SK-N-SH treated with all-trans-retinoic acid at 6 μM for 48 hours (cell line): ENCODE data around the gene PTPRN2.

Experiments used
- CSDC2 ChIP-seq: fragments of 250-450 bp; sonication (Bioruptor Pico); IDR thresholded peaks from 2 replicates; pipeline ENCODE4 v1.5.0; 2020; ENCODE audit warnings: mild to moderate bottlenecking, moderate library complexity
- ISL1 ChIP-seq: fragments of 250-450 bp; sonication (Bioruptor Pico); IDR thresholded peaks from 2 replicates; pipeline ENCODE4 v2.1.2; 2022; ENCODE audit warnings: mild to moderate bottlenecking, moderate library complexity
- SNAI2 ChIP-seq: fragments of 250-450 bp; sonication (Bioruptor Pico); IDR thresholded peaks from 2 replicates; pipeline ENCODE4 v1.5.0; 2020; ENCODE audit warnings: mild to moderate bottlenecking, moderate library complexity
- TOX ChIP-seq: fragments of 250-450 bp; sonication (Bioruptor Pico); IDR thresholded peaks from 2 replicates; pipeline ENCODE4 v1.8.0; 2021; ENCODE audit warnings: mild to moderate bottlenecking, moderate library complexity, borderline replicate concordance
- ZFP30 ChIP-seq: fragments of 450-650 bp; formaldehyde crosslinking; IDR thresholded peaks from 2 replicates; pipeline ENCODE4 v1.5.0; 2022; ENCODE audit warnings: mild to moderate bottlenecking, moderate library complexity
- ZNF565 ChIP-seq: fragments of 450-650 bp; formaldehyde crosslinking; conservative IDR thresholded peaks from 2 replicates; pipeline ENCODE4 v1.5.0; 2020; ENCODE audit warnings: low read depth, mild to moderate bottlenecking, moderate library complexity
- ZNF8 ChIP-seq: fragments of 450-650 bp; formaldehyde crosslinking; IDR thresholded peaks from 2 replicates; pipeline ENCODE4 v1.5.0; 2020; ENCODE audit warnings: mild to moderate bottlenecking, moderate library complexity
- TF ChIP-seq, protein P1 (sequence below): fragments of 250-450 bp; sonication (Bioruptor Pico); IDR thresholded peaks from 2 replicates; pipeline ENCODE4 v1.8.0; 2020; ENCODE audit warnings: mild to moderate bottlenecking, moderate library complexity, borderline replicate concordance
- TF ChIP-seq, protein P2 (sequence below): fragments of 250-450 bp; sonication (Bioruptor Pico); IDR thresholded peaks from 2 replicates; pipeline ENCODE4 v1.5.0; 2020; ENCODE audit warnings: mild to moderate bottlenecking, moderate library complexity
- TF ChIP-seq, protein P3 (sequence below): fragments of 250-450 bp; sonication (Bioruptor Pico); IDR thresholded peaks from 2 replicates; pipeline ENCODE4 v1.5.1; 2021; ENCODE audit warnings: mild to moderate bottlenecking, moderate library complexity
- TF ChIP-seq, protein P4 (sequence below): fragments of 250-450 bp; sonication (Bioruptor Pico); IDR thresholded peaks from 2 replicates; pipeline ENCODE4 v1.5.1; 2020; ENCODE audit warnings: low read depth, mild to moderate bottlenecking, moderate library complexity

DNA sequence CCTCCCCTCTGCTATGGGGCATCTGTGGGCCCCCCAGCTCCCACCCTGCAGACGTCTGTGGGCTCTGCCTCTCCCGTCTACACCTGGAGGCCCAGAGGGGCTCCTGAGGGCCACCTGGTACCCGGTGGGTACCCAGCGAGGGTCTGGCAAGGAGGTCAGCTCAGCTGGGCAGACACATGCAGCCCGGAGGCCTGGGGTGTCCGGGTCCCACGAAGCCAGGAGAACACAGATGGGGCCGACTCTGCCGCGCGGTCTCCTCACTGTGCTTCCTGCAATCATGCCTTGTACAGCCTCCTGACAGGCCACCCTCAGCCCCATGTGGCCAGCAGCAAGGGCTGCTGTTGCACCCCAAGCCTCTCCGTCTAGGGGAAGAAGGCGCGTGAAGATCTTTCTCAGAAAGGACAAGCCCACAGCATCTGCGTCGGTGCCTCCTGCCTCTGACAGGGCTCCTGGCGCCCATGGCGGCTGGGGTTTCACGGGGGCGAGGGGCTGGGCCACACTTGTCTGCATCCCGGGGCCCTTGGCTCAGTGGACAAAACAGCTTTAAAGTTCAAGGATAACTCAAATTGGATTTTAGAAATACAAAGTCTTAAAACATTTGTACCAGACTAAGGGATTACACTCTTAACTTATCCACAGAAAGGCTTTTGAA, 859.5 kb downstream of the PTPRN2 start:
- TF ChIP-seq, protein P1, sequence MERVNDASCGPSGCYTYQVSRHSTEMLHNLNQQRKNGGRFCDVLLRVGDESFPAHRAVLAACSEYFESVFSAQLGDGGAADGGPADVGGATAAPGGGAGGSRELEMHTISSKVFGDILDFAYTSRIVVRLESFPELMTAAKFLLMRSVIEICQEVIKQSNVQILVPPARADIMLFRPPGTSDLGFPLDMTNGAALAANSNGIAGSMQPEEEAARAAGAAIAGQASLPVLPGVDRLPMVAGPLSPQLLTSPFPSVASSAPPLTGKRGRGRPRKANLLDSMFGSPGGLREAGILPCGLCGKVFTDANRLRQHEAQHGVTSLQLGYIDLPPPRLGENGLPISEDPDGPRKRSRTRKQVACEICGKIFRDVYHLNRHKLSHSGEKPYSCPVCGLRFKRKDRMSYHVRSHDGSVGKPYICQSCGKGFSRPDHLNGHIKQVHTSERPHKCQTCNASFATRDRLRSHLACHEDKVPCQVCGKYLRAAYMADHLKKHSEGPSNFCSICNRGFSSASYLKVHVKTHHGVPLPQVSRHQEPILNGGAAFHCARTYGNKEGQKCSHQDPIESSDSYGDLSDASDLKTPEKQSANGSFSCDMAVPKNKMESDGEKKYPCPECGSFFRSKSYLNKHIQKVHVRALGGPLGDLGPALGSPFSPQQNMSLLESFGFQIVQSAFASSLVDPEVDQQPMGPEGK (CRISPR knock-in tag), result no peak
- TF ChIP-seq SNAI2 (no peak), ZNF8 (no peak), TOX (CRISPR knock-in tag) (no peak), ZFP30 (CRISPR knock-in tag) (no peak), ZNF565 (CRISPR knock-in tag) (no peak), CSDC2 (CRISPR knock-in tag) (no peak), ISL1 (CRISPR knock-in tag) (no peak)
- TF ChIP-seq, protein P2, sequence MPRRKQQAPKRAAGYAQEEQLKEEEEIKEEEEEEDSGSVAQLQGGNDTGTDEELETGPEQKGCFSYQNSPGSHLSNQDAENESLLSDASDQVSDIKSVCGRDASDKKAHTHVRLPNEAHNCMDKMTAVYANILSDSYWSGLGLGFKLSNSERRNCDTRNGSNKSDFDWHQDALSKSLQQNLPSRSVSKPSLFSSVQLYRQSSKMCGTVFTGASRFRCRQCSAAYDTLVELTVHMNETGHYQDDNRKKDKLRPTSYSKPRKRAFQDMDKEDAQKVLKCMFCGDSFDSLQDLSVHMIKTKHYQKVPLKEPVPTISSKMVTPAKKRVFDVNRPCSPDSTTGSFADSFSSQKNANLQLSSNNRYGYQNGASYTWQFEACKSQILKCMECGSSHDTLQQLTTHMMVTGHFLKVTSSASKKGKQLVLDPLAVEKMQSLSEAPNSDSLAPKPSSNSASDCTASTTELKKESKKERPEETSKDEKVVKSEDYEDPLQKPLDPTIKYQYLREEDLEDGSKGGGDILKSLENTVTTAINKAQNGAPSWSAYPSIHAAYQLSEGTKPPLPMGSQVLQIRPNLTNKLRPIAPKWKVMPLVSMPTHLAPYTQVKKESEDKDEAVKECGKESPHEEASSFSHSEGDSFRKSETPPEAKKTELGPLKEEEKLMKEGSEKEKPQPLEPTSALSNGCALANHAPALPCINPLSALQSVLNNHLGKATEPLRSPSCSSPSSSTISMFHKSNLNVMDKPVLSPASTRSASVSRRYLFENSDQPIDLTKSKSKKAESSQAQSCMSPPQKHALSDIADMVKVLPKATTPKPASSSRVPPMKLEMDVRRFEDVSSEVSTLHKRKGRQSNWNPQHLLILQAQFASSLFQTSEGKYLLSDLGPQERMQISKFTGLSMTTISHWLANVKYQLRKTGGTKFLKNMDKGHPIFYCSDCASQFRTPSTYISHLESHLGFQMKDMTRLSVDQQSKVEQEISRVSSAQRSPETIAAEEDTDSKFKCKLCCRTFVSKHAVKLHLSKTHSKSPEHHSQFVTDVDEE (CRISPR knock-in tag), result no peak
- TF ChIP-seq, protein P3, sequence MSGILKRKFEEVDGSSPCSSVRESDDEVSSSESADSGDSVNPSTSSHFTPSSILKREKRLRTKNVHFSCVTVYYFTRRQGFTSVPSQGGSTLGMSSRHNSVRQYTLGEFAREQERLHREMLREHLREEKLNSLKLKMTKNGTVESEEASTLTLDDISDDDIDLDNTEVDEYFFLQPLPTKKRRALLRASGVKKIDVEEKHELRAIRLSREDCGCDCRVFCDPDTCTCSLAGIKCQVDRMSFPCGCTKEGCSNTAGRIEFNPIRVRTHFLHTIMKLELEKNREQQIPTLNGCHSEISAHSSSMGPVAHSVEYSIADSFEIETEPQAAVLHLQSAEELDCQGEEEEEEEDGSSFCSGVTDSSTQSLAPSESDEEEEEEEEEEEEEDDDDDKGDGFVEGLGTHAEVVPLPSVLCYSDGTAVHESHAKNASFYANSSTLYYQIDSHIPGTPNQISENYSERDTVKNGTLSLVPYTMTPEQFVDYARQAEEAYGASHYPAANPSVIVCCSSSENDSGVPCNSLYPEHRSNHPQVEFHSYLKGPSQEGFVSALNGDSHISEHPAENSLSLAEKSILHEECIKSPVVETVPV (CRISPR knock-in tag), result no peak
- TF ChIP-seq, protein P4, sequence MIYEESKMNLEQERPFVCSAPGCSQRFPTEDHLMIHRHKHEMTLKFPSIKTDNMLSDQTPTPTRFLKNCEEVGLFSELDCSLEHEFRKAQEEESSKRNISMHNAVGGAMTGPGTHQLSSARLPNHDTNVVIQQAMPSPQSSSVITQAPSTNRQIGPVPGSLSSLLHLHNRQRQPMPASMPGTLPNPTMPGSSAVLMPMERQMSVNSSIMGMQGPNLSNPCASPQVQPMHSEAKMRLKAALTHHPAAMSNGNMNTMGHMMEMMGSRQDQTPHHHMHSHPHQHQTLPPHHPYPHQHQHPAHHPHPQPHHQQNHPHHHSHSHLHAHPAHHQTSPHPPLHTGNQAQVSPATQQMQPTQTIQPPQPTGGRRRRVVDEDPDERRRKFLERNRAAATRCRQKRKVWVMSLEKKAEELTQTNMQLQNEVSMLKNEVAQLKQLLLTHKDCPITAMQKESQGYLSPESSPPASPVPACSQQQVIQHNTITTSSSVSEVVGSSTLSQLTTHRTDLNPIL, result no peak
